ENCODE data around the gene LRCOL1.

LRCOL1 gene

GRCh38 chr12:132608231-132609171 lies 1.9 kb downstream of the LRCOL1 start:
- no peak overlapping the region for H3K27ac ChIP-seq
- TF ChIP-seq, protein P1, sequence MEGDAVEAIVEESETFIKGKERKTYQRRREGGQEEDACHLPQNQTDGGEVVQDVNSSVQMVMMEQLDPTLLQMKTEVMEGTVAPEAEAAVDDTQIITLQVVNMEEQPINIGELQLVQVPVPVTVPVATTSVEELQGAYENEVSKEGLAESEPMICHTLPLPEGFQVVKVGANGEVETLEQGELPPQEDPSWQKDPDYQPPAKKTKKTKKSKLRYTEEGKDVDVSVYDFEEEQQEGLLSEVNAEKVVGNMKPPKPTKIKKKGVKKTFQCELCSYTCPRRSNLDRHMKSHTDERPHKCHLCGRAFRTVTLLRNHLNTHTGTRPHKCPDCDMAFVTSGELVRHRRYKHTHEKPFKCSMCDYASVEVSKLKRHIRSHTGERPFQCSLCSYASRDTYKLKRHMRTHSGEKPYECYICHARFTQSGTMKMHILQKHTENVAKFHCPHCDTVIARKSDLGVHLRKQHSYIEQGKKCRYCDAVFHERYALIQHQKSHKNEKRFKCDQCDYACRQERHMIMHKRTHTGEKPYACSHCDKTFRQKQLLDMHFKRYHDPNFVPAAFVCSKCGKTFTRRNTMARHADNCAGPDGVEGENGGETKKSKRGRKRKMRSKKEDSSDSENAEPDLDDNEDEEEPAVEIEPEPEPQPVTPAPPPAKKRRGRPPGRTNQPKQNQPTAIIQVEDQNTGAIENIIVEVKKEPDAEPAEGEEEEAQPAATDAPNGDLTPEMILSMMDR (conservative IDR thresholded peaks at IDR 0.05) = no peak

DNA sequence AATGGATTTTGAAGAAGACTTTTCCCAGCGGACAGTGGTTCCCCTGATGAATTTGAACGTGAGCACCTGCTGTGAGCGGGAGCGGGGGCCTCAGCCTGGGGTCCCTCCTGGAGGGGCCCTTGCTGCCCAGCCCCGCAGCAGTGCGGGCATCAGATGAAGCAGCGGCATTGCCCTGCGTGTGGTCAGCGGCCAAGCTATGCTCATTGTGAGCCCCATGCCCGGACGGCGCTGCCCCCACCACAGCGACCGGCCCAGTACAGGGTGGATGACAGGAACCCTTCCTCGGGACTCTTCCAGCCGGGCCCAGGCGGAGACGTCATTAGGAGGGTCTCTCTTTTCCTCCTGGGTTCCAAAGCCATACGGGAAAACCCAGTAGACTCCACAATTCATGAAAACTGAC lies 3.5 kb downstream of the LRCOL1 start:
- TF ChIP-seq, protein P1 (conservative IDR thresholded peaks at IDR 0.05) = no peak
- no peak overlapping the region for H3K27ac ChIP-seq

DNA sequence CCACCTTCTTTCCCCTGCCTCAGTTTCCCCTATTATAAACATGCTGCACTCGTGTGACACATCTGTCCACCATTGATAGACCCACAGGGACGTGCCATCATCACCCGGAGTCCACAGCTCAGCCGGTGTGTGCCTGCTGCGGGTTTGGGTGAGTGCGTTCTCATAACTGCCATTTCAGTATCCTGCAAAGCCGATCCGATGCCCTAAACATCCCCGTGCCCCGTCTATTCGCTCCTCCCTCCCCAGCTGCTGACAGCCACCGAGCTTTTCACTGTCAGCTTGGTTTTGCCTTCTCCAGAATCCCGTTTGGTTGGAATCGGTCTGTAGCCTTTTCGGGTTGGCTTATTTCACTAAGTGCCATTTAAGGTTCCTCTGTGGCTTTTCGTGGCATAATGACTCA lies 3.9 kb downstream of the LRCOL1 start:
- TF ChIP-seq, protein P1 (conservative IDR thresholded peaks at IDR 0.05) = no peak
- no peak overlapping the region for H3K27ac ChIP-seq

- TF ChIP-seq, protein P1 (conservative IDR thresholded peaks at IDR 0.05) = no peak
- no peak overlapping the region for H3K27ac ChIP-seq
These were observed 4.5 kb downstream of the LRCOL1 start for GRCh38 chr12:132605892-132606291.

- TF ChIP-seq, protein P1 (conservative IDR thresholded peaks at IDR 0.05) = no peak
- H3K27ac ChIP-seq = no peak overlapping the region
These were observed 5.5 kb downstream of the LRCOL1 start for GRCh38 chr12:132604668-132605441.

GRCh38 chr12:132604151-132604618 lies 6.2 kb downstream of the LRCOL1 start:
- TF ChIP-seq, protein P1 (conservative IDR thresholded peaks at IDR 0.05) = no peak
- H3K27ac ChIP-seq = peak overlapping the region; percentile 51; the same call in 1 of the 2 replicates
